PFSK-1 (cell line): ENCODE measurements around the gene RFX2.

Experiments used
- POLR2AphosphoS5 ChIP-seq: IDR thresholded peaks from 2 replicates; pipeline ENCODE4 v1.6.1; 2012; ENCODE audit warnings: low read depth, mild to moderate bottlenecking, control low read depth, low read length, moderate library complexity
- TAF1 ChIP-seq: IDR thresholded peaks from 2 replicates; pipeline ENCODE4 v1.6.1; 2012; ENCODE audit warnings: low read length, control low read depth, borderline replicate concordance; ENCODE audit not compliant: insufficient read depth

GRCh38 chr19:6103217-6103644, 7.1 kb downstream of the RFX2 start:
- no peak for TF ChIP-seq POLR2AphosphoS5
- TF ChIP-seq TAF1 = no peak
